MM.1S (cell line): Measurements from ENCODE around the gene WTIP.

Experiments used
- EZH2 ChIP-seq: fragments of 300-600 bp; sonication (generic); optimal IDR thresholded peaks from 2 replicates; pipeline ENCODE3; 2017; ENCODE audit warnings: low read depth, mild to moderate bottlenecking, antibody characterized with exemption, low read length, mixed read lengths
- EZH2phosphoT487 ChIP-seq: fragments of 300-600 bp; sonication (generic); IDR thresholded peaks from 2 replicates; pipeline ENCODE4 v1.6.1; 2018; ENCODE audit warnings: antibody characterized with exemption, low read length
- TF ChIP-seq, protein P1 (sequence below): fragments of 300-600 bp; sonication (generic); IDR thresholded peaks from 2 replicates; pipeline ENCODE4 v1.5.1; 2016; ENCODE audit warnings: antibody characterized with exemption, low read length, mixed read lengths

DNA sequence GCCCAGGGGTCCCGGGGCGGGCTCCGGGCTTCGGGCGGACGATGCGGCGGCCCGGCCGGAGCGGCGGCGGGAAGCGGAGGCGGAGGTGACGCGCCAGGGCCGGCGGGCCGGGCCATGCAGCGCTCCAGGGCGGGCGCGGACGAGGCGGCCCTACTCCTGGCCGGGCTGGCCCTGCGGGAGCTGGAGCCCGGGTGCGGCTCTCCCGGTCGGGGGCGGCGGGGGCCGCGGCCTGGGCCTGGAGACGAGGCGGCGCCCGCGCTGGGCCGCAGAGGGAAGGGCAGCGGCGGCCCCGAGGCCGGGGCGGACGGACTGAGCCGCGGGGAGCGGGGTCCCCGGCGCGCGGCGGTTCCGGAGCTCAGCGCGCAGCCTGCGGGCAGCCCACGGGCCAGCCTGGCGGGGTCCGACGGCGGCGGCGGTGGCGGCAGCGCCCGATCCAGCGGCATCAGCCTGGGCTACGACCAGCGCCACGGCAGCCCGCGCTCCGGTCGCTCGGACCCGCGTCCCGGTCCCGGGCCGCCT is 362 bp downstream of the WTIP start:
- TF ChIP-seq, protein P1, sequence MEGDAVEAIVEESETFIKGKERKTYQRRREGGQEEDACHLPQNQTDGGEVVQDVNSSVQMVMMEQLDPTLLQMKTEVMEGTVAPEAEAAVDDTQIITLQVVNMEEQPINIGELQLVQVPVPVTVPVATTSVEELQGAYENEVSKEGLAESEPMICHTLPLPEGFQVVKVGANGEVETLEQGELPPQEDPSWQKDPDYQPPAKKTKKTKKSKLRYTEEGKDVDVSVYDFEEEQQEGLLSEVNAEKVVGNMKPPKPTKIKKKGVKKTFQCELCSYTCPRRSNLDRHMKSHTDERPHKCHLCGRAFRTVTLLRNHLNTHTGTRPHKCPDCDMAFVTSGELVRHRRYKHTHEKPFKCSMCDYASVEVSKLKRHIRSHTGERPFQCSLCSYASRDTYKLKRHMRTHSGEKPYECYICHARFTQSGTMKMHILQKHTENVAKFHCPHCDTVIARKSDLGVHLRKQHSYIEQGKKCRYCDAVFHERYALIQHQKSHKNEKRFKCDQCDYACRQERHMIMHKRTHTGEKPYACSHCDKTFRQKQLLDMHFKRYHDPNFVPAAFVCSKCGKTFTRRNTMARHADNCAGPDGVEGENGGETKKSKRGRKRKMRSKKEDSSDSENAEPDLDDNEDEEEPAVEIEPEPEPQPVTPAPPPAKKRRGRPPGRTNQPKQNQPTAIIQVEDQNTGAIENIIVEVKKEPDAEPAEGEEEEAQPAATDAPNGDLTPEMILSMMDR: no peak
- TF ChIP-seq EZH2 (no peak), EZH2phosphoT487 (no peak)
